Erythroblast (primary cell): ENCODE data around the gene P2RX3.

Experiments
- GATA1 ChIP-seq: IDR thresholded peaks from 2 replicates; pipeline ENCODE4 v1.6.1; 2011; ENCODE audit warnings: low read depth, mild to moderate bottlenecking, control low read depth, low read length, moderate library complexity
- POLR2A ChIP-seq: IDR thresholded peaks from 2 replicates; pipeline ENCODE4 v1.6.1; 2011; ENCODE audit warnings: mild to moderate bottlenecking, low read length

- TF ChIP-seq POLR2A (no peak), GATA1 (no peak)
Measured at GRCh38 chr11:57299150-57299737, 38.9 kb upstream of the P2RX3 start.
